NCI-H526 treated with DMSO at 0.1 percent for 48 hours (cell line): Measurements from ENCODE around the gene ZNF883.
"Not testable (repeated sequence)": the region's sequence is repeated elsewhere in the genome, so short reads cannot be mapped to it uniquely, and the experiment has no call there.

ENCODE experiments used
- DNase-seq: peaks from one replicate; lab custom pipeline; 2025; lab: John Stamatoyannopoulos, UW

The ZNF883 gene

DNA sequence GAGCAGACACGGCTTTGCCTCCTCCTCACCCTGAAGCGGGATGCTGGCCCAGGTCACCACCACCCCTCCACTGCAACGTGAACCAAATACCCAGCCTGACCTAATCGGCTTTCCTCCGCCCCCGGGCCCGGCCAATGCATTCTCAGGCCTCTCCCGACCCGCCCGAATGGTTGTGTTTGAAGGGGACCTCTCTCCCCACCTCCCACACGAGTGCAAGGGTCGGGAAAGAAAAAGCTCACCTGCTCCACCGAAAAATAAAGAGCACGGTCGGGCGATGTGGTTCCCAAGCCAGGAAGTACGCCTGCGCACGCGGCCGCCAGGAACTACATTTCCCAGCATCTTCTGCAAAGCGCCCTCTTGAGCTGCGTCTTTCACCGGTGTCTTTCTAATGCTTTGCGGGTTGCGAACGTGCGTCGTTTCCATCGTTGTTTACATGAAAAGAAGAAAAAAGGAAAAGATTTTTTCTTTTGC lies at the start of gene ZNF883:
Gene ZNF883 (minus strand): TSS at position 282 of the 471 bp plus-strand sequence.
- peak; percentile 33 for DNase-seq

GRCh38 chr9:113061072-113061850 lies 49.3 kb upstream of the ZNF883 start:
- not testable (repeated sequence) for DNase-seq

DNA sequence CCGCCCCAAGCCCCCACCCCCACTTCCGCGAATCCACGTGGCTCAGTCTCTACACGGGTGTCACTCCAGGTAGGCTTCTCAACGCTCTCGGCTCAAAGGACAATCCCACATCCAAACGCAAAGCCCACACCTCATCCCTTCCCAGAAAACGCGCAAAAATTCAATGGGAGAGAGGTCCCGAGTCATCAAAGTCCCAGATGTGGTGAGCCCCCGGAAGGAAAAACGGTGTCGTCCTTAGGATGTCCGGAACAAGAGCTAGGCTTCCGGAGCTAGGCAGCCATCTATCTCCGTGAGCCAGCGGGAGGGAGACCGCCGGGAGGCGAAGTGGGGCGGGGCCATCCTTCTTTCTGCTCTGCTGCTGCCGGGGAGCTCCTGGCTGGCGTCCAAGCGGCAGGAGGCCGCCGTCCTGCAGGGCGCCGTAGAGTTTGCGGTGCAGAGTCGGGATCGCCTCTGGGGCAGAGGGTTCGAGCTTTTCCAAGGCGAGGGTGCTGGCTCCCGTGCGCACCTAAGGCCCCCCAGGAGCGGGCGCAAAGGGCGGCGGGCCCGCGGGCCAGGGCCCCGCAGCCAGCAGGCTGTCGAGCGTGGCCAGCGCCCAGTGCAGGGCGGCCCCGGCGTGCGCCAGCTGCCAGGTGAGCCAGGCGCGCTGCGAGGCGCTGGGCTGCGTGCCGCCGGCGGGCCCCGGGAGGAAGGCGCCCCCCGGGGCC lies 47.7 kb upstream of the ZNF883 start:
- DNase-seq, result not testable (repeated sequence)

DNA sequence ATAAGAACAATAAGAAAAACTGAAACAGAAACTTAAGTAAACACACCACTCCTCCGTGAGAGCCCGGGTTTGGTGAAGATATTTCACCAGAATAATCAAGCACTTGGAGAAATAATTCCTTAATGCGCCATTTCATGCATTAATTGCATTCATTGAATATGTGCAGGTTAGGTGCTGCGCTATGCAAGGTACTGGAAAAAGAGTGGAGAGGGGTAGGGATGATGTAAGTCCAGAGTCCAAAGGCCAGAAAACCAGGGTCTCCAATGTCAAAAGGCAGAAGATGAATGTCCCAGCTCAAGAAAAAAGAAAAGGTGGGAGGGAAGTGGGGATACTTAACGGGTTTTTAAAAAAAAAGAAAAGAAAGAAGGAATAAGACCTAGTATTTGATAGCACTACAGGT lies 45.2 kb upstream of the ZNF883 start:
- DNase-seq, result no peak

DNA sequence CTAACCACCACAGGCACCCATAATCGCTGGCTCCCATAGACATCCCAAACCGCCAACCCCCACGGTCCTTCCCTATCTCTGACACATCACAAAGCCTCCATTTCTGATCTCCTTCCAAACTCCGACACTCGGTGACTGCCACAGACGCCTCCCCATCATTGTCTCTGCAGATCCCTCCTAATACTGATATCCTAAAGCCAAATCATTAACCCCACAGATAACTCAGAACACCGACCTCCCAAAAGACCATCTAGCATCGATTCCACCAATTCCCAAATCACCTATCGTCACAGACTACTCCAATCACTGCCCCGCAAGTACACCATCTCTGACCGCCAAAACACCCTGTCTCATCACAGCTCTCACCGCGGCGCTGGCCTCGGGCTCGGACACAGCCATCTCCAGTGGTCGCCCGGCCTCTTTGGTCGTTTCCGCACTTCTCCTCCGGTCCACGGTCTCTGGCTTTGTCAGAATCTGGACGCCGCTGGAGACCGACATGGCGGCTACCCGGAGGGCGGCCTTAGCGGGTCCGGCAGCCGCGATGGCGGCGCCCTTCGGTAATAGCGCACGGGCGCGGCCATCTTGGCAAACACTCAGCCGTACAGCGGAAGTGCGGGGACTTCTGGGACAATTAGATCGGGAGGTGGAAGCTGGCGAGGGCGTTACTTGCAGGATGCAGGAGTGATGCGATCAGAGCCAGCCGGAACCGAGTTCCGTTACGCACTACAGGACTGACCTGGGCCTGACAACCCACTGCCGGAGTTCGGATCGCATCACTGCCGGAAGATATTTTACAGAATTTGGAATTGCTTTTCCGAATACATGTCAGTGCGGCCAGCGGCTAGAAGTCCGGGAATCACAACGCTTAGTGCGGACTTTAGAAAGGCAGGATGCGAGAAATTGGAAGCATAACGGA lies 44.5 kb upstream of the ZNF883 start, which contains the start of gene ZFP37:
Gene ZFP37 (minus strand): TSS at position 534 of the 916 bp plus-strand sequence. CDS start 36 bp downstream, at position 498.
- peak; percentile 39 for DNase-seq

DNA sequence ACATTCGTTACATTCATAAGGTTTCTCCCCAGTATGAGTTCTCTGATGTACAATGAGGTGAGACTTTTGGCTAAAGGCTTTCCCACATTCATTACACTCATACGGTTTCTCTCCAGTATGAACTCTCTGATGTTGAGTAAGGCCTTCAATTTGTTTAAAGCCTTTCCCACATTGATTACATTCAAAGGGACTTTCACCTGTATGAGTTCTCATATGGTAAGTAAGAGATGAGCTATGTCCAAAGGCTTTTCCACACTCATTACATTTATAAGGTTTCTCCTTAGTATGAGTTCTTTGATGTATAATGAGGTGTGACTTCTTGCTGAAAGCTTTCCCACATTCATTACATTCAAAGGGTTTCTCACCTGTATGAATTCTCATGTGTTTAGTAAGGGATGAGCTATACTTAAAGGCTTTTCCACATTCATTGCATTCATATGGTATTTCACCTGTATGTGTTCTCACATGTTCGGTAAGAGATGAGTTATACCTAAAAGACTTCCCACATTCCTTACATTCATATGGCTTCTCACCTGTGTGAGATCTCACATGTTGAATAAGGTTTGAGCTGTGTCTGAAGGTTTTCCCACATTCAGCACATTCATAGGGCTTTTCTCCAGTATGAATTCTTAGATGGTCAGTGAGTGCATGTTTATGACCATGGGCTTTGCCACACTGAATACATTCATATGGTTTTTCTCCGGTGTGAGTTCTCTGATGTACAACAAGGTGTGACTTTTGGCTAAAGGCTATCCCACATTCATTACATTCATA lies 31.1 kb upstream of the ZNF883 start:
- no peak for DNase-seq

DNA sequence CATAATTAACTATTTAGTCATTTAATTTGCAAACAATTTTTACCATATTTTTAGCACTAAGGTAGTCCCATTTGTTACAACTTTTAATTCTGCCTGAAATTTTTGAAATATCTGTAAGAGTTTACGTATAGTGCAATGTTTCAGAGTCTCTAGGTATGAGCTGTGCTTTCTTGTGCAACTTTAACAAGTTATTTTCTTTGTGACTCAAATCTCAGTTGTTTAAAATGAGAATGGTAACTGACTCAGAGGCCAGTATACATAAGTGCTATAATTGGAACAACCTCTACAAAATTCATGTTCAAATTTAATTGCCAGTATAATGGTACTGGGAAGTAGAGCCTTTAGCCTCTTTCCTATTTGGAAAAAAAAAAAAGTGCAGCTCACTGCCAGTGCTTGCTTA lies 14.2 kb upstream of the ZNF883 start:
- no peak for DNase-seq

- no peak for DNase-seq
These were observed 6.3 kb upstream of the ZNF883 start for GRCh38 chr9:113018247-113018646.

GRCh38 chr9:113012492-113012891 lies 500 bp upstream of the ZNF883 start:
- DNase-seq, result no peak

GRCh38 chr9:113005777-113006176 lies 6.2 kb downstream of the ZNF883 start:
- DNase-seq, result no peak

- DNase-seq, result no peak
These were observed 14.6 kb downstream of the ZNF883 start for GRCh38 chr9:112997236-112997941.

DNA sequence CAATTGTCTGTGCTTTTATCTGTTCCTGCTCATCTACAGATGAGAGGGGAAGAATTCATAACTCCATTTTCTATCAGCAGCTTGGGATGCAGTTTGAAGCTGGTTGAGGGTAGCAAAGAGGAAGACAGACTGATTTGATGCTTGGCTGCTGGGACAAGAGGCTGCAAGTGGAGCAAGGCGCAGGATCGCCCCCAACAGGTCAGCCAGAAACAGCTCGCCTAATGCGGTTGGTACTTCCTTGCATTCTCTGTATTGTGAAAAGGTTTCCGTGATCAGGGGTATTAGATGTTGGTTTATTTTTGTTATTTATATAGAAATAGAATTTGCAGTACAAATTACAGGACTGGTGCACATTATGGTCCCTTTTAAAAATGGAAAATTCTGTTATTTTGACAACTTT lies 40.6 kb downstream of the ZNF883 start:
- peak; percentile 2 for DNase-seq

GRCh38 chr9:112970939-112971338 lies 41.1 kb downstream of the ZNF883 start:
- DNase-seq, result peak; percentile 1

GRCh38 chr9:112969730-112970129 lies 42.3 kb downstream of the ZNF883 start:
- no peak for DNase-seq

DNA sequence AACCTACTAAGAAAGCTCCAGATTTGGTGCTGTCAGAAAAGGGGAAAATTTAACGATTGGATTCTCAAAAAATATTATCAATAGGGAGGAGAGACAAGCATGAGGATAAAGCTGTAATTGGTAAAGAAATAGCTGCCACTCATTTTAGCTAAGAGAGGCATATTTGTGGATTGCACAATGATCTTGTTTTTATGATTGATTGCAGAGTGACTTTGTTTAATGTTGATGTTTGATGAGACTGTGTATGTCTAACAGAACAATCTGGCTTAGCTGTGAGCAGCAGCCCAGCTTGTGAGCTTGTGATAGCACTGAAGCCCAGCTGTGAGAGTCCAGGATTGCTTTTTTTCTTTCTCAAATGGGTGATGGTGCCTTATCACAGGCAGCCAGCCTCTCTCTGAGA lies 56.4 kb downstream of the ZNF883 start:
- no peak for DNase-seq

GRCh38 chr9:112945620-112946208 lies 66.3 kb downstream of the ZNF883 start:
- peak; percentile 3 for DNase-seq

DNA sequence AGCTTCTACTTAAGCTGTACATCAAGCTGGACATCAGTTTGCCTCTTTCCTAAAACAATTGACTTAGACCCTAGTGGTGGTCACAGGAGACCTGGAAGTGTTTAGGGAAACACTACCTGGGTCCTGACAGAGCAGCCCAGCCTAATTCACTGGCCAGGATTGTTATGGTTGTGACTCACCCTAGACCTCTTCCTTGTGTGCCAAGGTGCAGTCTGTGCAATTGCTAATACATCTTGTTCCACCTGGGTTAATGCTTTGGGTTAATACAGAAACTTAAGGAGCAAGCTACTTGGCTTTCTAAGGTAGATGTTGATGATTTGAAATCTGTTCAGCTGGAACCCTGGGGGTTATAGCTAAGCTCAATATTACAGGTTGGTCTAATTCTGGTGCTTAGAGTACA lies 72.6 kb downstream of the ZNF883 start:
- DNase-seq, result no peak

- no peak for DNase-seq
These were observed 78.3 kb downstream of the ZNF883 start for GRCh38 chr9:112933696-112934095.

GRCh38 chr9:112925058-112925641 lies 86.8 kb downstream of the ZNF883 start:
- peak; percentile 1 for DNase-seq

- DNase-seq, result no peak
These were observed 90.4 kb downstream of the ZNF883 start for GRCh38 chr9:112921549-112921948.
